ENCODE data around the gene ONECUT3. TPM values are rescaled to one million over a fixed set of nuclear protein-coding genes. Genes with fewer than 3 reads are reported as not detected.
"Not testable (repeated sequence)": the region's sequence is repeated elsewhere in the genome, so short reads cannot be mapped to it uniquely, and the experiment has no call there.

ONECUT3 gene
- total RNA-seq, 2 experiments from 2014 or later, result not detected

- H3K36me3 Mint-ChIP-seq (ENCODE audit: low read depth); H3K9me3 Mint-ChIP-seq (ENCODE audit: insufficient read depth); CTCF ChIA-PET; H3K4me1 Mint-ChIP-seq (ENCODE audit: low read depth); DNase-seq; H3K4me3 Mint-ChIP-seq; ATAC-seq; H3K27ac Mint-ChIP-seq; POLR2A ChIA-PET: not testable (repeated sequence)
- peaks cover 80% of the 10 kb centered on the region for H3K27me3 Mint-ChIP-seq (ENCODE audit: low read depth)
Observed at GRCh38 chr19:1760786-1761527, 7.7 kb downstream of the ONECUT3 start.

GRCh38 chr19:1761528-1762242, 8.4 kb downstream of the ONECUT3 start:
- H3K27me3 Mint-ChIP-seq (ENCODE audit: low read depth), result peaks cover 78% of the 10 kb centered on the region
- no peak overlapping the region for H3K4me3 Mint-ChIP-seq
- ChIA-PET CTCF (no interaction called here), POLR2A (no interaction called here)
- ATAC-seq (no peak), DNase-seq (no peak)
- H3K4me1 Mint-ChIP-seq (ENCODE audit: low read depth), result peaks cover 4% of the 10 kb centered on the region
- no peaks in the 10 kb centered on the region for H3K9me3 Mint-ChIP-seq (ENCODE audit: insufficient read depth)
- no peaks in the 10 kb centered on the region for H3K36me3 Mint-ChIP-seq (ENCODE audit: low read depth)
- H3K27ac Mint-ChIP-seq, result no peak overlapping the region

DNA sequence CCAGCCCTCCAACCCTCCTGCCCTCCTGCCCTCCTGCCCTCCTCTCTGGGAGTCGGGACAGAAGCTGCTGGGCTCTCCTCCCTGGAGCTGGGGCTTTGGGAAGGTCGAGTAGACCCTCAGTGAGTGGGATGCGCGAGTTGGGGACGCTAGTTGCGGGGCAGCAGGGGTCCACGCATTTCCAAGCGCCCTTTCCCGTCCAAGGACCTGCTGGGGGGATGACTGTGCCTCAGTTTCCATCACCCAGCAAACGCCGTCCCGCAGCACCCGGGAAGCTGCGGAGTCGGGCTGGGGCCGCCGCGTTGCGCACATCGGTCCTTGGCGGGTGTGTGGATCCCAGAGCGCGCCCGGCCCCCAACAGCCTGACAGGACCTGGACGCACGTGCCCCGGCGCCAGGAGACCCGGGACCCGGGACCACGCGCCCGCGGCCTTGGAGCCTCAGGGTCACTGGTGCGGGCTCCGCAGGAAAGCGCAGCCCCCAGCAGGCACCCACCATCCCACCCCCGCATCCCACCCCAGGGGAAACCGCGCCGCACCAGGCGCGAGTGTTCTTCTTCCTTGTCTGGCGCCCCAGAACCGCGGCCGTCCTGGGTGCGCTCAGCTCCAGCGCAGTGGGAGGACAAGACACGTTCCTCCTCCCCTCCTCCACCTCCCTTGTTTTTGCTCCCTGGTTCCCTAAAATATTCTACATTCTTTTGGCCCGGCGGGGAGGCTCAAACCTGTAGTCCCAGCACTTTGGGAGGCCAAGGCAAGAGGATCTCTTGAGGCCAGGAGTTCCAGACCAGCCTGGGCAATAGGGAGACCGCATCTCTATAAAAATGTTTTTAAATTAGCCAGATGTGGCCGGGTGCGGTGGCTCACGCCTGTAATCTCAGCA, 9.2 kb downstream of the ONECUT3 start:
- peaks cover 2% of the 10 kb centered on the region for H3K4me1 Mint-ChIP-seq (ENCODE audit: low read depth)
- no peak overlapping the region for H3K4me3 Mint-ChIP-seq
- CTCF ChIA-PET, result no interaction called here
- H3K9me3 Mint-ChIP-seq (ENCODE audit: insufficient read depth), result no peaks in the 10 kb centered on the region
- H3K27ac Mint-ChIP-seq, result no peak overlapping the region
- no peaks in the 10 kb centered on the region for H3K36me3 Mint-ChIP-seq (ENCODE audit: low read depth)
- peaks cover 72% of the 10 kb centered on the region for H3K27me3 Mint-ChIP-seq (ENCODE audit: low read depth)
- POLR2A ChIA-PET, result no interaction called here
- DNase-seq (no peak), ATAC-seq (no peak)

GRCh38 chr19:1763648-1764639, 10.6 kb downstream of the ONECUT3 start:
- Mint-ChIP-seq H3K36me3 (ENCODE audit: low read depth) (no peaks in the 10 kb centered on the region), H3K4me3 (no peak overlapping the region), H3K27me3 (ENCODE audit: low read depth) (peaks cover 77% of the 10 kb centered on the region), H3K27ac (no peak overlapping the region), H3K9me3 (ENCODE audit: insufficient read depth) (no peaks in the 10 kb centered on the region), H3K4me1 (ENCODE audit: low read depth) (peaks cover 2% of the 10 kb centered on the region)
- CTCF ChIA-PET, result no interaction called here
- no peak for ATAC-seq
- POLR2A ChIA-PET, result no interaction called here
- DNase-seq, result no peak

GRCh38 chr19:1764729-1765128, 11.4 kb downstream of the ONECUT3 start:
- DNase-seq (no peak), ATAC-seq (no peak)
- no peak overlapping the region for H3K27ac Mint-ChIP-seq
- CTCF ChIA-PET, result no interaction called here
- H3K36me3 Mint-ChIP-seq (ENCODE audit: low read depth), result no peaks in the 10 kb centered on the region
- peaks cover 72% of the 10 kb centered on the region for H3K27me3 Mint-ChIP-seq (ENCODE audit: low read depth)
- no peaks in the 10 kb centered on the region for H3K9me3 Mint-ChIP-seq (ENCODE audit: insufficient read depth)
- H3K4me3 Mint-ChIP-seq, result no peak overlapping the region
- POLR2A ChIA-PET, result no interaction called here
- H3K4me1 Mint-ChIP-seq (ENCODE audit: low read depth), result peaks cover 2% of the 10 kb centered on the region

GRCh38 chr19:1765232-1765903, 12.1 kb downstream of the ONECUT3 start:
- H3K36me3 Mint-ChIP-seq (ENCODE audit: low read depth), result no peaks in the 10 kb centered on the region
- POLR2A ChIA-PET, result no interaction called here
- no peak overlapping the region for H3K27ac Mint-ChIP-seq
- H3K9me3 Mint-ChIP-seq (ENCODE audit: insufficient read depth), result no peaks in the 10 kb centered on the region
- DNase-seq (no peak), ATAC-seq (no peak)
- no peak overlapping the region for H3K4me3 Mint-ChIP-seq
- peaks cover 2% of the 10 kb centered on the region for H3K4me1 Mint-ChIP-seq (ENCODE audit: low read depth)
- peaks cover 68% of the 10 kb centered on the region for H3K27me3 Mint-ChIP-seq (ENCODE audit: low read depth)
- CTCF ChIA-PET, result interaction anchor here (1.2 kb wide), 1 partner anchor 93 kb away, joined by 5 read pairs; no protein-coding TSS in a partner anchor

- no peak overlapping the region for H3K27ac Mint-ChIP-seq
- CTCF ChIA-PET, result interaction anchor here (0.7 to 1.5 kb wide), 7 partner anchors 15 to 220 kb away, joined by 3 to 9 read pairs (median 5); no protein-coding TSS in a partner anchor
- POLR2A ChIA-PET, result no interaction called here
- no peak for DNase-seq
- H3K36me3 Mint-ChIP-seq (ENCODE audit: low read depth), result peaks cover 4% of the 10 kb centered on the region
- H3K9me3 Mint-ChIP-seq (ENCODE audit: insufficient read depth), result peaks cover 7% of the 10 kb centered on the region
- H3K4me1 Mint-ChIP-seq (ENCODE audit: low read depth), result peaks cover 2% of the 10 kb centered on the region
- peaks cover 67% of the 10 kb centered on the region for H3K27me3 Mint-ChIP-seq (ENCODE audit: low read depth)
- no peak for ATAC-seq
- no peak overlapping the region for H3K4me3 Mint-ChIP-seq
Observed at GRCh38 chr19:1765904-1766799, 12.8 kb downstream of the ONECUT3 start.

DNA sequence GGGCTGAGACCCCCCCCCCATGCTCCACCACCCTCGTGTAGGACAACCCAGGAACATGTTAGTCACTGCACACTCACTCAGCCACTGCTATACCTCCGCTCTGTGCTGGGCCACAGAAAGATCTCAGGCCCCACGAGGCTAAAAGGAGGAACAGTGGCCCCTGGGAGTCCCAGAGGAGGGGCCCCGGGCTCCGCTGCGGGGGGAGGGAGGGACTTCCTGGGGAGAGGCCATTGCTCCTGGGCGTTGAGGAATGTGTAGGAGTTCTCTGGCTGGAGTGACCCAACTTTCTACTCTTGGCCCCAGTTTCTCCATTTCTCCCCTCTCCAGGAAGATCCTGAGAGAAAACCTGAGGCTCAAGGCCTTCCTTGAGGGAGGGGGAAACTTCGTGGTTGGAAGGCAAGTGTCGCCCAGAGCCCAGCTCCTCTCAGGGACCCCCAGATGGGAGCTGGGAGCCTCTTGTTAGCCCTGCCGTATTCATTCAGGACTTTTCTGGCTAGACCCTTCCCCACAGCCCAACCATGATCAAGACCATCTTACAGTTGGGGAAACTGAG, 13.6 kb downstream of the ONECUT3 start:
- DNase-seq (no peak), ATAC-seq (no peak)

GRCh38 chr19:1767464-1767933, 14.2 kb downstream of the ONECUT3 start:
- H3K36me3 Mint-ChIP-seq (ENCODE audit: low read depth), result peaks cover 5% of the 10 kb centered on the region
- ATAC-seq (peak; percentile 69), DNase-seq (peak; percentile 63)
- H3K27ac Mint-ChIP-seq, result no peak overlapping the region
- no peaks in the 10 kb centered on the region for H3K4me1 Mint-ChIP-seq (ENCODE audit: low read depth)
- CTCF ChIA-PET, result interaction anchor here (1.2 to 1.5 kb wide), 4 partner anchors 14 to 221 kb away, joined by 3 to 9 read pairs (median 6); no protein-coding TSS in a partner anchor
- H3K27me3 Mint-ChIP-seq (ENCODE audit: low read depth), result peaks cover 64% of the 10 kb centered on the region
- POLR2A ChIA-PET, result no interaction called here
- H3K9me3 Mint-ChIP-seq (ENCODE audit: insufficient read depth), result peaks cover 11% of the 10 kb centered on the region
- no peak overlapping the region for H3K4me3 Mint-ChIP-seq

More for the DNA sequence above, 13.6 kb downstream of the ONECUT3 start:
- Mint-ChIP-seq H3K4me1 (ENCODE audit: low read depth) (no peaks in the 10 kb centered on the region), H3K9me3 (ENCODE audit: insufficient read depth) (peaks cover 11% of the 10 kb centered on the region), H3K4me3 (no peak overlapping the region), H3K36me3 (ENCODE audit: low read depth) (peaks cover 5% of the 10 kb centered on the region), H3K27me3 (ENCODE audit: low read depth) (peaks cover 63% of the 10 kb centered on the region), H3K27ac (no peak overlapping the region)
- ChIA-PET CTCF (interaction anchor here (0.7 to 1.5 kb wide), 6 partner anchors 14 to 221 kb away, joined by 3 to 9 read pairs (median 6); no protein-coding TSS in a partner anchor), POLR2A (no interaction called here)
